Prostate gland (tissue), 2 donors: ENCODE measurements around the gene CLIP3.

Experiments
- POLR2A ChIP-seq: fragments of 450-650 bp; IDR thresholded peaks from one replicate; pipeline ENCODE4 v1.6.1; 2016; ENCODE audit warnings: antibody characterized with exemption, mild to moderate bottlenecking
- POLR2AphosphoS5 ChIP-seq: sonication (generic); formaldehyde crosslinking; IDR thresholded peaks from one replicate; pipeline ENCODE4 v1.6.1; 2017; ENCODE audit warnings: antibody characterized with exemption
- TF ChIP-seq, protein P1 (sequence below), 4 experiments: fragments of 200-600 bp in 2 of 4; fragments of 450-650 bp in 2 of 4; sonication (generic) in 2 of 4; IDR thresholded peaks; 1 replicate in 3 of 4; 2 replicates in 1 of 4; pipeline ENCODE4 v1.5.1; 2016 to 2019; ENCODE audit warnings: antibody characterized with exemption in 4 of 4, mild to moderate bottlenecking in 2 of 4, moderate library complexity in 2 of 4

DNA sequence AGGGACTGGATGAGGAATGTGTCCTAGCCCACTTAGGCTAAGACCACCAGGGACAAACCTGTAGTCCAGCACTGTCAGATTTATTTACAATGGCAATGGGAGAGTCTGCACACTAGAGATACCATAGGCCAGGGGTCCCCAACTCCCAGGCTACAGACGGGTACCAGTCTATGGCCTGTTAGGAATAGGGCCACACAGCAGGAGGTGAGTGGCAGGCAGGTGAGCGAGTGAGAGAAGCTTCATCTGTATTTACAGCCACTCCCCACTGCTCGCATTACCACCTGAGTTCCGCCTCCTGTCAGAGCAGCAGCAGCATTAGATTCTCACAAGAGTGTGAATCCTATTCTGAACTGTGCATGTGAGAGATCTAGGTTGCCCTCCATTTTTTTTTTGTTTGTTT lies 19.0 kb upstream of the CLIP3 start:
- no peak for TF ChIP-seq POLR2AphosphoS5
- TF ChIP-seq, protein P1, sequence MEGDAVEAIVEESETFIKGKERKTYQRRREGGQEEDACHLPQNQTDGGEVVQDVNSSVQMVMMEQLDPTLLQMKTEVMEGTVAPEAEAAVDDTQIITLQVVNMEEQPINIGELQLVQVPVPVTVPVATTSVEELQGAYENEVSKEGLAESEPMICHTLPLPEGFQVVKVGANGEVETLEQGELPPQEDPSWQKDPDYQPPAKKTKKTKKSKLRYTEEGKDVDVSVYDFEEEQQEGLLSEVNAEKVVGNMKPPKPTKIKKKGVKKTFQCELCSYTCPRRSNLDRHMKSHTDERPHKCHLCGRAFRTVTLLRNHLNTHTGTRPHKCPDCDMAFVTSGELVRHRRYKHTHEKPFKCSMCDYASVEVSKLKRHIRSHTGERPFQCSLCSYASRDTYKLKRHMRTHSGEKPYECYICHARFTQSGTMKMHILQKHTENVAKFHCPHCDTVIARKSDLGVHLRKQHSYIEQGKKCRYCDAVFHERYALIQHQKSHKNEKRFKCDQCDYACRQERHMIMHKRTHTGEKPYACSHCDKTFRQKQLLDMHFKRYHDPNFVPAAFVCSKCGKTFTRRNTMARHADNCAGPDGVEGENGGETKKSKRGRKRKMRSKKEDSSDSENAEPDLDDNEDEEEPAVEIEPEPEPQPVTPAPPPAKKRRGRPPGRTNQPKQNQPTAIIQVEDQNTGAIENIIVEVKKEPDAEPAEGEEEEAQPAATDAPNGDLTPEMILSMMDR (IDR thresholded peaks at IDR 0.05) = no peak
- no peak for TF ChIP-seq POLR2A
